T-helper 1 cell (primary cell): ENCODE results near the gene CACNA2D3.
"Not testable (repeated sequence)": the region's sequence is repeated elsewhere in the genome, so short reads cannot be mapped to it uniquely, and the experiment has no call there.

Experiments used
- DNase-seq, 5 donors: peaks; one replicate each; pipeline ENCODE4 v3.0.0-alpha.2; 2012 to 2020

CACNA2D3 gene

DNA sequence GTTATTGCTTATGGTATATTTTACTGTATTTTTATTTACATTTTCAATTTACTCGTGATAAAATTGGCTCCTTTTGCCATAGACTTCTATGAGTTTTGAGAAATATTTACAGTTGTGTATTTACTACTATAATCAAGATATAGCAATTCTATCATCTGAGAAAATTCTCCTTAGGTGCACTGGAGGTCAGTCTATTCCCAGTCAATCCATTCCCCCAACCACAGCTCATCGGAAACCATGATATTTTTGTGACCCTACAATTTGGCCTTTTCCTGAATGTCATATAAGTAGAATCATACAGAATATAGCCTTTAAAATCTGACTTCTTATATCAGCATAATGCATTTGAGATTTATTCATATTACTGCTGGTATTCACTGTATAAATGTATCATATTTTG, 920.2 kb downstream of the CACNA2D3 start:
- no peak for DNase-seq

- no peak for DNase-seq
These were observed 922.1 kb downstream of the CACNA2D3 start for GRCh38 chr3:55044486-55044885.

GRCh38 chr3:55059027-55059629, 936.8 kb downstream of the CACNA2D3 start:
- DNase-seq, result no peak

DNA sequence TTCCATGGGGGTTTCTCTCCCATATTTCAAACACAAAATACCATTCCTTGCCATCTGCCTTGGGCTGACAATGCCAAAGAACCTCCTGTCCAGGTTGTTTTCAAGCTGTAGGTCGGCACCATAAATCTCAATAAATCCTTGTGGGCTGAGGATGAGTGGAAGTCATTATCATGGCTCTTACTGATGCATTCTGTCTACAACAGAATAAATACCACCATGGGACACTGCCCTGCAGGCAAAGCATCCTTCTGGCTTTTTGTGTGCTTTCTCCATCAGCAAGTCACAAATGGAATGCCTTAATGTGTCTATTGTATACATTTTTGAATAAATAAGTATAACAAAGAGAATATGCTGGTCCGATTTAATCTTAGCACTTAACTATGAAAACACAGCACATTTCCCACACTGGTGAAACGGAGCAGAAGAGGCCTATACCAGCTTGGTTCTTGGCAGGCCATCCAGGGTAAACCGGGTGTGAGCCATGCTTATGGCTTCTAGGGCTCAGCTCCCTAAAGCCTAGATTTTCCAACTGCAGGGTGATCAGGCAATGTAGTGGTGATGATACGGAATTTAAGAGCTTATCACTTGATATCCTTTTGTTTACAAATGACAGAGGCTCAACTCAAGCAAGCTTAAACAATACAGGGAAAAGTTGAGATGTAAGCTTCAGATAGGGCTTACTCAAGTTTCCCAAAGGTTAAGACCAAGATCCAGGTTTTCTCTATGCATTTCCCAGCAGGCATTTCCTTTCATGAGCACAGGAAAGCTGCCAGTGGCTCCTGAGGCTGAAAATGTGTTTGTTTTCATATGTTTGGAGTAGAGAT, 938.8 kb downstream of the CACNA2D3 start:
- no peak for DNase-seq

DNA sequence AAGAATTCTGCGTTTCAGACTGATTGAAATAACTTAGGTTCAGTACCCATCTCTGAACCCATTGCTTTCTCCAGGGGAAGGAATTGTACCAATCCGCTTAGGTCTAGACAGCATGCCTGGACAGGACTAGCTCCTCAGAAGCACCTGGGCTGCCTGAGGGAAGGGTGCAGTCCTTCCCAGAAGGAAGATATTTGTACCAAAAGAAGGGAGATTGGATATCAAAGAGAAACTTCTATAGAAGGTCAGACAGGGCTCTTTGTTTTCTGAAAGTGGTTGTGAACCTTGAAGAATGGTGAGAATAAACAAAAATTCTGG, 939.3 kb downstream of the CACNA2D3 start:
- no peak for DNase-seq

DNA sequence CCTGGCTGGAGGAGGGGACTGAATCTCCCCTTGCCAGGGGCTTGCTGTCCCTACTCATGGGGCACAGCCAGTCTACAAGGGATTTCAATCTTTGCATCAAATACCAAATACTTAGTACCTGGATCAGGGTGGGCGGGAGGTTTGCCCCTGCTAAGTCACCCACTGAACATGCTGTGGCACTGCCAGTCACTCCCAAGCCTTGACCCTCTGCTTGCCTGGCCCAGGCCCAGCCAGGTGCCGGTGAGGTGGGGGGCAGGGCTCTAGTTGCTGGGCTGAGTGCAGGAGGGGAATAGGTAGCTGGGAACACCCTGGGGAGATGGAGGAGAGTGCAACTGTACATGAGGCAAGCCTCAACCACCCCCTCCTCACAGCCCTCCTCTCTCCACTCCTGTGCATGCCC, 941.8 kb downstream of the CACNA2D3 start:
- DNase-seq, result no peak

GRCh38 chr3:55065331-55065730, 943.0 kb downstream of the CACNA2D3 start:
- DNase-seq, result no peak

DNA sequence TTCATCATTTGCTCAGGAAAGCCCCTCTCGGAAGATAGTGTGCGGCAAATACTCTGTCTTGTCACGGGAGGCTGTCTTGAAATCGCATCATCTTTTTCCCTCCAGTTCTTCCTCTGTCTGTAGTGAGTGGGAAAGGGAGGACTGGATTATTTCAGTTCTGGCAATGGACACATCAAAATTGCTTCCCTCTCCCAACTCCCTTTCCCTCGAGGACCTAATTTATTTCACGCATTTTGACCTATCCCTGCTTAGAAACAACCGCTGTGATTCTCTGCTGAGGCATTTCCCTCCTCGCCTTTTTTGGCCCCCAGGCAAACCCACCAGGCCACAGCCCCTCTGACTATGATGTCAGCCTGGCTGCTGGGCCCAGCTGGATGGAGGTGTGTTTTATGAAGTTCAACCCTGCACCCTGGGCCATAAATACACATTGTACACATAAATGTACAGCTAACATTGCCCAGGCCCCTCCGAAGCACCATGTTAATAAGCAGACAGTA, 944.2 kb downstream of the CACNA2D3 start:
- DNase-seq, result no peak

DNA sequence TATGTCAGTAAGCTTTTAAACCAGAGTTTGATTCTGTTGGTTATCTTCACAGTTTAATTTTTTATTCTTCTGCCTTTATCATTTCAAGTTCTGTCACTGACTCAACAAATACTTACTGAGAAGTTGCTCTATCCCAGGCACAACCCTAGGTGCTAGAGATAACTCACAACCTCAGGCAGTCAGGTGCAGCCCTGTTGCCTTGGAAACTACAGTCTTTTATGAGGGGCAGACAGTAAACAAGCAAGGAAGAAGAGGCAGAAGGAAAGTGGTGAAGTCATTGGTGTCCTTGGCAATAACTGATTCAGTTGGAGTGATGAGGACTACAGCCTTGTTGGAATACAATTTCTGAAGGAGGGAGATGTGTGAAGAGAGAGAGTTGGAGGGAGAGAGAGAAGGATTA, 947.6 kb downstream of the CACNA2D3 start:
- DNase-seq, result no peak

DNA sequence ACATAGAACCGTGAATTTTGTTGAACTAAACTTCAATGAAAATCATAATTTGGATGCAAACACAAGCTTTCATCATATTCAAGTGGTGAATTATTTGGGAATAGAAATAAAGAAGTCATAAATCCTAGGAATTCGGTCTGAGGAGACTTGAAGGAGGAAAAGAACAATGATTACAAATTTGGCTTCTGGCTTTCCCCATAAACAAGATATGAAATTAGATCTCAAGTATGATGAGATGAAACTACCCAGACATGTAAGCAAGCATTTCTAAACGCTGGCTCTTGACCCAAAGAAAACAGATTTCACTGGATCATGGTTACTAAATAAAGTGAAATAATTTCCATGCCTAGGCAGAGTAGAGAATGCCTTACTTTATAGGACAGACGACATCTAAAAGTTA, 952.4 kb downstream of the CACNA2D3 start:
- no peak for DNase-seq

- no peak for DNase-seq
These were observed 953.5 kb downstream of the CACNA2D3 start for GRCh38 chr3:55075846-55076245.

DNA sequence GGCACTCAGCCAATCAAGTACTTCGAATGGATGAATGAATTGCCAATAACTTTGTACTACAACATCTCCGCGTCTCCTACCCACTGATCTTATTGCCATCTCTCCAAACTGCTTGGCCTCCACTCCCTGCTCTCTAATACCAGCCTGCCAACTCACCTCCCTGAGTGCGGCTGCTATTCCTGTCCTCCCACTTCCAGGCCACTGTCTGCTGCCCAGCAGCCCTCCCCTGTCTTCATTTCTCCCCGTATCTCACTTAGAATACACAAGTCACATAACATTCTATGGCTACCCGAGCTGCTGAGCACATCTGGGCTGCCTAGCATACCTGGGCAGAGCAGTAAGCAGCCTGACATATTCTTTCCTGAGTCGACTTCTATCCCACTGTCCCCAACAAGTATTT, 955.4 kb downstream of the CACNA2D3 start:
- DNase-seq, result no peak

- no peak for DNase-seq
These were observed 956.5 kb downstream of the CACNA2D3 start for GRCh38 chr3:55078876-55079275.

DNA sequence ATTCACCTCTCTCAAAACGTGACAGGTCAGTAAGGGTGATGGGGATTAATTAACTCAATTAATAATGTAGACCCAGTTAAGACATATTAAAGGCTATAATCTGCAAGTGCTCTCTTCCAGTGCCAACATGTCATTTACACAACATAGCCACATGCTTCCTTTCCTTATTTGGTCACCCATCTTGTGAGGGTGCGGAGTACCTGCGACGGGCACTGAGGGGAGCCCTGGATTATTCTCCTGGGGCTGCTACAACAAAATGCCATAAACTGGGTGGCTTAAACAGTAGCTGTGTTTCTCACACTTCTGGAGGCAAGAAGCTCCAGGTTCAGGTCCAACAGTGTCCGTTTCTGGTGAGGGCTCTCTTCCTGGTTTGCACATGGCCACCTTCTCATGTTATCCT, 962.9 kb downstream of the CACNA2D3 start:
- no peak for DNase-seq

GRCh38 chr3:55089211-55089610, 966.9 kb downstream of the CACNA2D3 start:
- no peak for DNase-seq

DNA sequence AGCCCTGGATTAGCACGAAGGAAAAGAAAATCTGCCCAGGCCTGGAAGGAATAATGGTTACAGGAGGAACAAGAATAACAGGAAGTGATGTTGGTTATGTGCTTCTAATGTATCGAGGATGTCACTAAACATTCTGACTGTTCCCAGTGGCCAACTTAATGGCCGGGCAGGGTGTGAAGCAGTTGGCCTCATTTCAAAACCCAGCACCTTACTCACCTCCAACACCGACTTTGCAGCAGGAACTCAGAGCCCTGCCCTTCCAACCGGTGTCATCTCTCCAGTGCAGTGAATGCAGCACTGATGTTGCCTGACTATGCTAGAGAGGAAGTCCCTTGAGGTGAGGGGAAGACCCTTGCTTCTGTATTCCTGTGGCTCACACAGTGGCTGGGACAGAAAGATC, 967.9 kb downstream of the CACNA2D3 start:
- DNase-seq, result no peak

GRCh38 chr3:55090746-55091145, 968.4 kb downstream of the CACNA2D3 start:
- DNase-seq, result no peak

GRCh38 chr3:55091381-55092225, 969.3 kb downstream of the CACNA2D3 start:
- DNase-seq, result no peak

- DNase-seq, result no peak
These were observed 972.3 kb downstream of the CACNA2D3 start for GRCh38 chr3:55094676-55095075.

- no peak for DNase-seq
These were observed 975.1 kb downstream of the CACNA2D3 start for GRCh38 chr3:55097441-55097840.

GRCh38 chr3:55105647-55106046, 983.3 kb downstream of the CACNA2D3 start:
- DNase-seq, result no peak

- DNase-seq, result no peak
These were observed 984.8 kb downstream of the CACNA2D3 start for GRCh38 chr3:55107187-55107586.

DNA sequence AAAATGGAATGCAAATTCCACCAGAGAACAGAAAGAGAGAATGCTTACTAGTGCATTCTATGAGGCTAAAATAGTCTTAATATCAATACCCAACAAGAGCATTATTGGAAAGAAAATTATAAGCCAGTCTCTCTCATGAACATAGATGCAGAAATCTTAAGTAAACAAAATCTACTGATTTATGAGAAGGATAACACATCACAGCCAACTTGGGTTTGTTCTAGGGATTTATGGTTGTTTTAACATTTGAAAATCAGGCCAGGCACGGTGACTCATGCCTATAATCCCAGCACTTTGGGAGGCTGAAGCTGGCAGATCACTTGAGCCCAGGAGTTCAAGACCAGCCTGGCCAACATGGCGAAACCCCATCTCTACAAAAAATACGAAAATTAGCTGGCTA, 989.6 kb downstream of the CACNA2D3 start:
- DNase-seq, result not testable (repeated sequence)

- no peak for DNase-seq
These were observed 996.1 kb downstream of the CACNA2D3 start for GRCh38 chr3:55118451-55118850.
